ENCODE data around the gene HSPA1B. TPM values are rescaled to one million over a fixed set of nuclear protein-coding genes. Genes with fewer than 3 reads are reported as not detected.
"Not testable (repeated sequence)": the region's sequence is repeated elsewhere in the genome, so short reads cannot be mapped to it uniquely, and the experiment has no call there.

The HSPA1B gene
- total RNA-seq, 4 donors from 2014 or later = 85.7 to 199 (median 146) TPM

- Histone ChIP-seq H3K36me3 (peaks cover 0 to 40% (median 0%) of the 10 kb centered on the region in 3 donors), H3K9me3 (no peaks in the 10 kb centered on the region), H3K27ac (peak within 1 kb of the TSS; percentile 79 to 86 (median 86)), H3K4me3 (peak within 1 kb of the TSS; percentile 64 to 75 (median 69)), H3K4me1 (peaks cover 0 to 17% (median 2%) of the 10 kb centered on the region in 4 donors), H3K27me3 (no peaks in the 10 kb centered on the region)
- DNase-seq = peak; percentile 99 to 100 (median 100)
- TF ChIP-seq POLR2A (IDR thresholded peaks at IDR 0.05) = peak; percentile 93 to 96
- TF ChIP-seq CTCF (IDR thresholded peaks at IDR 0.05) = no peak
These were observed 35.1 kb downstream of the HSPA1B start, which contains the start of gene NEU1 for GRCh38 chr6:31862344-31863235. Gene NEU1 (minus strand): TSS chr6:31862821. CDS start chr6:31862776, 45 bp downstream.

- peak overlapping the region in 3 of 4 donors; percentile 27 to 86 (median 86) for H3K27ac ChIP-seq
- H3K9me3 ChIP-seq, DNase-seq, H3K27me3 ChIP-seq: not testable (repeated sequence)
- H3K4me3 ChIP-seq = peak overlapping the region; percentile 40 to 74 (median 54)
- H3K36me3 ChIP-seq = peaks cover 0 to 44% (median 0%) of the 10 kb centered on the region in 3 donors
- peaks cover 0 to 17% (median 2%) of the 10 kb centered on the region in 4 donors for H3K4me1 ChIP-seq
These were observed 36.6 kb downstream of the HSPA1B start for GRCh38 chr6:31864123-31864562.

- Histone ChIP-seq H3K27me3 (no peaks in the 10 kb centered on the region), H3K4me3 (no peak overlapping the region), H3K4me1 (peaks cover 0 to 17% (median 2%) of the 10 kb centered on the region in 4 donors), H3K36me3 (peaks cover 0 to 40% (median 0%) of the 10 kb centered on the region in 3 donors), H3K9me3 (no peaks in the 10 kb centered on the region), H3K27ac (no peak overlapping the region)
- no peak for DNase-seq
- no peak for TF ChIP-seq CTCF (IDR thresholded peaks at IDR 0.05)
- no peak for TF ChIP-seq POLR2A (IDR thresholded peaks at IDR 0.05)
These were observed 37.3 kb downstream of the HSPA1B start for GRCh38 chr6:31864818-31865204.

- H3K27ac ChIP-seq = no peak overlapping the region
- no peak overlapping the region for H3K4me3 ChIP-seq
- DNase-seq = no peak
- H3K4me1 ChIP-seq = peaks cover 0 to 17% (median 2%) of the 10 kb centered on the region in 4 donors
- H3K36me3 ChIP-seq = peaks cover 0 to 33% (median 0%) of the 10 kb centered on the region in 3 donors
- H3K27me3 ChIP-seq = no peaks in the 10 kb centered on the region
- no peaks in the 10 kb centered on the region for H3K9me3 ChIP-seq
- TF ChIP-seq CTCF (IDR thresholded peaks at IDR 0.05) (no peak), POLR2A (IDR thresholded peaks at IDR 0.05) (no peak)
These were observed 37.9 kb downstream of the HSPA1B start for GRCh38 chr6:31865205-31866118.

- H3K9me3 ChIP-seq, H3K27ac ChIP-seq, H3K4me1 ChIP-seq, H3K27me3 ChIP-seq, DNase-seq, H3K4me3 ChIP-seq: not testable (repeated sequence)
- peaks cover 0 to 46% (median 0%) of the 10 kb centered on the region in 3 donors for H3K36me3 ChIP-seq
These were observed 41.1 kb downstream of the HSPA1B start for GRCh38 chr6:31868658-31868971.

- peaks cover 0 to 54% (median 0%) of the 10 kb centered on the region in 3 donors for H3K36me3 ChIP-seq
- peaks cover 0 to 1% (median under 1%) of the 10 kb centered on the region in 4 donors for H3K4me1 ChIP-seq
- TF ChIP-seq CTCF (IDR thresholded peaks at IDR 0.05) (no peak), POLR2A (IDR thresholded peaks at IDR 0.05) (no peak)
- no peaks in the 10 kb centered on the region for H3K9me3 ChIP-seq
- H3K4me3 ChIP-seq = no peak overlapping the region
- no peaks in the 10 kb centered on the region for H3K27me3 ChIP-seq
- no peak for DNase-seq
- H3K27ac ChIP-seq = no peak overlapping the region
These were observed 41.8 kb downstream of the HSPA1B start for GRCh38 chr6:31869343-31869742.

Measured in Peyer's patch (tissue), 4 donors.